Measurements from ENCODE around the gene ATP2B1. TPM values are rescaled to one million over a fixed set of nuclear protein-coding genes. Genes with fewer than 3 reads are reported as not detected.

The ATP2B1 gene
- total and polyA plus RNA-seq, 2 of the 13 experiments (the other 11 are each of a cell fraction or from before 2014, with no cell fraction given) = 12.1 to 60.2 TPM

DNA sequence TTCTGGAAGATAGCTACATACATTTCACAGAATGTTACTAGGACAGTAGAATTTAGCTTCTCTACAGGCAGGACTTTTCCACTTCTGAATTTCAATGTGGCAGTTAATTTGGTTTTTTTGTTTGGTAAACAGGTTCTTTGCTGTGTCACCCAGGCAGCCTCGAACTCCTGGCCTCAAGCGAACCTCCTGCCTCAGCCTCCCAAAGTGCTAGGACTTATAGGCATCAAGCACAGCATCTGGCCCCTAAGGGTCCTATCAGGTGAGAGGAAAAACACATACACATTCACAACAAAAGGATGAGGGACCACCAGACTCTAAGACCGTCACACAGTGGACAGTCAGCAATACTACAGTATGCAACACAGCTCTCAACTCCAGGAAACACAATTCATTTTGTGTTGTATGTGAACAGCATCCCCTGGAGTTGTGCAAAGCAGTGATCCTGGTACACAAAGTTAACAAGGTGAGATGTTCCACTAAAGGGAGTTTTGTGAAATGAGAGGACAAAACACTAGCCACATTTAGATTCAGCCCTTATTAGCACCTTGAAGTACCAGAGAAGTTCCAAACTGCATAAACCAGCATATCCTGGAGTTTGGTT is 6.9 kb downstream of the ATP2B1 start:
- Histone ChIP-seq H3K27me3 (ENCODE audit: control insufficient read depth in 1 of 2, insufficient read depth in 2 of 2, low read length in 2 of 2) (no peaks in the 10 kb centered on the region), H3K4me3 (replicated peaks in 1 of 3; ENCODE audit: insufficient read depth in 1 of 3, low read depth in 2 of 3, low read length in 3 of 3) (no peak overlapping the region), H3K27ac (ENCODE audit: extremely low read length, insufficient read depth, low read length) (no peak overlapping the region), H3K4me2 (ENCODE audit: low read depth, low read length) (no peak overlapping the region), H4K20me1 (ENCODE audit: insufficient read depth, low read length) (peaks cover 22% of the 10 kb centered on the region; the same call in 1 of the 2 replicates), H3K9me3 (ENCODE audit: low read length) (no peaks in the 10 kb centered on the region), H3K36me3 (replicated peaks in 1 of 2; ENCODE audit: control insufficient read depth in 1 of 2, insufficient read depth in 2 of 2, low read length in 2 of 2) (no peaks in the 10 kb centered on the region), H3K79me2 (ENCODE audit: insufficient read depth, low read length) (peaks cover 99% of the 10 kb centered on the region), H3K9ac (ENCODE audit: insufficient read depth, low read depth, low read length) (no peak overlapping the region), H2AFZ (ENCODE audit: low read length) (no peak overlapping the region), H3K4me1 (ENCODE audit: insufficient read depth, low read length) (peaks cover 68% of the 10 kb centered on the region)
- in situ Hi-C loops (cut with HindIII; ENCODE audit: extremely low pct_ligation_motif_present, low pct_unique_long_range_greater_than_20kb) (loop anchor here (10.0 kb wide), 1 partner anchor 157 kb away; no protein-coding TSS in a partner anchor), intact Hi-C loops (cut with micrococcal nuclease; ENCODE audit: unreplicated experiment) (loop anchor here (10.0 kb wide), 1 partner anchor 347 kb away; the partner anchor contains the start of gene DUSP6)
- ChIA-PET CTCF (ENCODE audit: low intra/inter-chr PET ratio, low total read pairs) (no interaction called here), POLR2A (no interaction called here)
- ATAC-seq (peak; percentile 49), FAIRE-seq (no peak), DNase-seq (ENCODE audit: low spot score) (no peak)
- WGBS (ENCODE audit: low lambda C conversion rate) = 100% methylated on average over 3 of the region's 3 CpGs
- no TSS peak for BruUV-seq (replicated peaks)
- TF ChIP-seq TP53 (CRISPR knock-in tag; conservative IDR thresholded peaks at IDR 0.05) (no peak), CTCF (CRISPR knock-in tag; IDR thresholded peaks at IDR 0.05) (peak; percentile 40), KMT2B (CRISPR knock-in tag; IDR thresholded peaks at IDR 0.05) (no peak), SRSF9 (IDR thresholded peaks at IDR 0.05; ENCODE audit: borderline replicate concordance, insufficient read depth, low read depth, low read length, poor library complexity, severe bottlenecking) (no peak), ZNF292 (CRISPR knock-in tag; IDR thresholded peaks at IDR 0.05; ENCODE audit: borderline replicate concordance, low read depth) (no peak), ZKSCAN8 (CRISPR knock-in tag; IDR thresholded peaks at IDR 0.05; ENCODE audit: borderline replicate concordance) (no peak), ZNF614 (CRISPR knock-in tag; IDR thresholded peaks at IDR 0.05; ENCODE audit: borderline replicate concordance) (no peak), ZNF619 (CRISPR knock-in tag; IDR thresholded peaks at IDR 0.05) (no peak), ZNF335 (CRISPR knock-in tag; IDR thresholded peaks at IDR 0.05) (no peak), ZNF644 (CRISPR knock-in tag; IDR thresholded peaks at IDR 0.05; ENCODE audit: low read depth) (no peak), POGZ (CRISPR knock-in tag; IDR thresholded peaks at IDR 0.05) (0 out of 2 replicates have a peak, but pooled peaks have one; percentile 25)
- TF ChIP-seq, protein P1, sequence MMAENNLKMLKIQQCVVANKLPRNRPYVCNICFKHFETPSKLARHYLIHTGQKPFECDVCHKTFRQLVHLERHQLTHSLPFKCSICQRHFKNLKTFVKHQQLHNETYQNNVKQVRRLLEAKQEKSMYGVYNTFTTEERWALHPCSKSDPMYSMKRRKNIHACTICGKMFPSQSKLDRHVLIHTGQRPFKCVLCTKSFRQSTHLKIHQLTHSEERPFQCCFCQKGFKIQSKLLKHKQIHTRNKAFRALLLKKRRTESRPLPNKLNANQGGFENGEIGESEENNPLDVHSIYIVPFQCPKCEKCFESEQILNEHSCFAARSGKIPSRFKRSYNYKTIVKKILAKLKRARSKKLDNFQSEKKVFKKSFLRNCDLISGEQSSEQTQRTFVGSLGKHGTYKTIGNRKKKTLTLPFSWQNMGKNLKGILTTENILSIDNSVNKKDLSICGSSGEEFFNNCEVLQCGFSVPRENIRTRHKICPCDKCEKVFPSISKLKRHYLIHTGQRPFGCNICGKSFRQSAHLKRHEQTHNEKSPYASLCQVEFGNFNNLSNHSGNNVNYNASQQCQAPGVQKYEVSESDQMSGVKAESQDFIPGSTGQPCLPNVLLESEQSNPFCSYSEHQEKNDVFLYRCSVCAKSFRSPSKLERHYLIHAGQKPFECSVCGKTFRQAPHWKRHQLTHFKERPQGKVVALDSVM (CRISPR knock-in tag; IDR thresholded peaks at IDR 0.05) = peak; percentile 90
- TF ChIP-seq, protein P2, sequence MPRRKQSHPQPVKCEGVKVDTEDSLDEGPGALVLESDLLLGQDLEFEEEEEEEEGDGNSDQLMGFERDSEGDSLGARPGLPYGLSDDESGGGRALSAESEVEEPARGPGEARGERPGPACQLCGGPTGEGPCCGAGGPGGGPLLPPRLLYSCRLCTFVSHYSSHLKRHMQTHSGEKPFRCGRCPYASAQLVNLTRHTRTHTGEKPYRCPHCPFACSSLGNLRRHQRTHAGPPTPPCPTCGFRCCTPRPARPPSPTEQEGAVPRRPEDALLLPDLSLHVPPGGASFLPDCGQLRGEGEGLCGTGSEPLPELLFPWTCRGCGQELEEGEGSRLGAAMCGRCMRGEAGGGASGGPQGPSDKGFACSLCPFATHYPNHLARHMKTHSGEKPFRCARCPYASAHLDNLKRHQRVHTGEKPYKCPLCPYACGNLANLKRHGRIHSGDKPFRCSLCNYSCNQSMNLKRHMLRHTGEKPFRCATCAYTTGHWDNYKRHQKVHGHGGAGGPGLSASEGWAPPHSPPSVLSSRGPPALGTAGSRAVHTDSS (CRISPR knock-in tag; conservative IDR thresholded peaks at IDR 0.05) = no peak
- TF ChIP-seq, protein P3, sequence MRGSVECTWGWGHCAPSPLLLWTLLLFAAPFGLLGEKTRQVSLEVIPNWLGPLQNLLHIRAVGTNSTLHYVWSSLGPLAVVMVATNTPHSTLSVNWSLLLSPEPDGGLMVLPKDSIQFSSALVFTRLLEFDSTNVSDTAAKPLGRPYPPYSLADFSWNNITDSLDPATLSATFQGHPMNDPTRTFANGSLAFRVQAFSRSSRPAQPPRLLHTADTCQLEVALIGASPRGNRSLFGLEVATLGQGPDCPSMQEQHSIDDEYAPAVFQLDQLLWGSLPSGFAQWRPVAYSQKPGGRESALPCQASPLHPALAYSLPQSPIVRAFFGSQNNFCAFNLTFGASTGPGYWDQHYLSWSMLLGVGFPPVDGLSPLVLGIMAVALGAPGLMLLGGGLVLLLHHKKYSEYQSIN (CRISPR knock-in tag; IDR thresholded peaks at IDR 0.05; ENCODE audit: borderline replicate concordance) = no peak
- TF ChIP-seq, protein P4, sequence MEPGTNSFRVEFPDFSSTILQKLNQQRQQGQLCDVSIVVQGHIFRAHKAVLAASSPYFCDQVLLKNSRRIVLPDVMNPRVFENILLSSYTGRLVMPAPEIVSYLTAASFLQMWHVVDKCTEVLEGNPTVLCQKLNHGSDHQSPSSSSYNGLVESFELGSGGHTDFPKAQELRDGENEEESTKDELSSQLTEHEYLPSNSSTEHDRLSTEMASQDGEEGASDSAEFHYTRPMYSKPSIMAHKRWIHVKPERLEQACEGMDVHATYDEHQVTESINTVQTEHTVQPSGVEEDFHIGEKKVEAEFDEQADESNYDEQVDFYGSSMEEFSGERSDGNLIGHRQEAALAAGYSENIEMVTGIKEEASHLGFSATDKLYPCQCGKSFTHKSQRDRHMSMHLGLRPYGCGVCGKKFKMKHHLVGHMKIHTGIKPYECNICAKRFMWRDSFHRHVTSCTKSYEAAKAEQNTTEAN (CRISPR knock-in tag; conservative IDR thresholded peaks at IDR 0.05) = no peak
